ENCODE results near the gene KRT20.

DNA sequence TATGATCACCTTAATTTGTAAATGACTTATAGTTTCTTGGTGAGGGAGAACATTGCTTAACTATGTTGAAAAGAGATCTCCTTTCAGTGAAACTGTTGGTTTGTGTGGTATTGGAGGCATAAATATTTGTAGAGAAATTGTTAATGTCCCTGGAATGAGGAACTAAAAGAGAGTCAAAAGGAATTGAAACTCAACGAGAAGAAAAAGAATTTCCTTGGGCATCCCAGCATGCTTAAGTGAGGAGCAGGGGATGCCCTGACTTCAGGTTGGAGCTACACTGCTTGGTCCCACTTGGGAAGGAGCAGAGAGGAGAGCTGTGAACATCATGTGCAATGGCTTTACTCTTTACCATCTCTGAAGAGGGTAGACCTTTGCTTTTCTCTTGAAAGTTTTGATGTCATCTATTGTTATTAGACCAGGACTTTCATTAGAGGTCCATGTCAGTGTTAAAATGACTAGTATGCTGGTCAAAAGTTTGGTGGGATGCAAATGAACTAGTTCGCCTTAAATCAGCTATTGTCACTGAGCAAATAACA, 30.7 kb upstream of the KRT20 start:
- no peak for TF ChIP-seq CTCF (IDR thresholded peaks at IDR 0.05; ENCODE audit: borderline replicate concordance, extremely low read depth, low read length, poor library complexity, severe bottlenecking)
- no peak for TF ChIP-seq EZH2 (IDR thresholded peaks at IDR 0.05; ENCODE audit: borderline replicate concordance, low read depth, low read length, severe bottlenecking)
